Lower leg skin (tissue), 4 donors: ENCODE results near the gene SLC15A3. TPM values are rescaled to one million over a fixed set of nuclear protein-coding genes. Genes with fewer than 3 reads are reported as not detected.
A peak's percentile ranks its signal among the peaks of the same experiment; 100 is the strongest.

Experiments used
- DNase-seq, 2 donors: peaks; one replicate each; pipeline ENCODE4 v3.0.0-alpha.2; 2019; ENCODE audit warnings: low spot score in 2 of 2
- H3K4me3 ChIP-seq: fragments of 200-600 bp; sonication (generic); 2 replicates; pipeline ENCODE4 v1.5.1; 2017; ENCODE audit warnings: mild to moderate bottlenecking, low read depth; ENCODE audit not compliant: poor library complexity, severe bottlenecking
- CTCF ChIP-seq, 3 donors: fragments of 450-650 bp; IDR thresholded peaks; one replicate each; pipeline ENCODE4 v1.5.1; 2016; ENCODE audit warnings: antibody characterized with exemption in 3 of 3, mild to moderate bottlenecking in 3 of 3, moderate library complexity in 2 of 3
- POLR2A ChIP-seq, 2 donors: fragments of 450-650 bp; IDR thresholded peaks; one replicate each; pipeline ENCODE4 v1.6.1; 2016 to 2017; ENCODE audit warnings: antibody characterized with exemption in 2 of 2, mild to moderate bottlenecking in 1 of 2, moderate library complexity in 1 of 2
- WGBS, 2 donors: methylation state at CpG; one replicate each; pipeline ENCODE4 v1.1.5; 2018; 5-methylcytosine and 5-hydroxymethylcytosine counted together
- intact Hi-C: fragments of 100-400 bp; cut with DNase I; formaldehyde crosslinking; loops from one replicate; pipeline ENCODE4 v1.15.0; 2023; ENCODE audit warnings: low total_unique reads
- total RNA-seq, 4 donors: library from RNA; depleted of rRNA; stranded (reverse); fragments of >200 nt; gene quantifications; one replicate each; pipeline ENCODE4 v1.1.0, GENCODE V29; 2016

The SLC15A3 gene
- total RNA-seq, 4 donors from 2014 or later = 4.4 to 7.4 (median 5.4) TPM

- 73 to 86% methylated on average over 12 to 13 of the region's 13 CpGs for WGBS, 2 donors
- TF ChIP-seq POLR2A (IDR thresholded peaks at IDR 0.05) = no peak
- no peak for TF ChIP-seq CTCF (IDR thresholded peaks at IDR 0.05)
- intact Hi-C loops = loop anchor here (5.0 kb wide), 1 partner anchor 69 kb away; no protein-coding TSS in a partner anchor
These were observed 51.1 kb downstream of the SLC15A3 start for GRCh38 chr11:60900673-60901404.

DNA sequence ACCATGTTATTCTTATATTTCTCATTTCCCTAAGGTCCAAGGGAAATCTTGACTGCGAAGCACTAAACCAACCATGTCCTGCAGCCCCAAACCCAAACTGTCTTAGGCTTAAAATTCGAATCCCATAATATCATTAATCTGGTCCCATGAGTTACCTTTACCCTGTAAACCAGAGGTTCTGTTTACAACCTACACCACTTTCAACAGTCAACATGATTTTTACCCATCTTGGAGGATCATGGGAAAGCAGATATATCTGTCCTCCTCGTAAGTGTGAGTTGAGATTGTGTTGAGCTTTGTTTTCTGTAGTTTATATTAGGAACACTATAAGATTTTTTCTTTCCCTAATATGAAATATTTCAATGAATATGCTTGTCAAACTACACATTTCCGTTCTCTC lies 52.0 kb downstream of the SLC15A3 start:
- WGBS, 2 donors = 65 to 80% methylated on average over 4 of the region's 4 CpGs
- no peak for DNase-seq
- intact Hi-C loops = loop anchor here (5.0 kb wide), 1 partner anchor 68 kb away; no protein-coding TSS in a partner anchor
- no peak for TF ChIP-seq CTCF (IDR thresholded peaks at IDR 0.05)
- no peak for TF ChIP-seq POLR2A (IDR thresholded peaks at IDR 0.05)
- no peak overlapping the region for H3K4me3 ChIP-seq

More at GRCh38 chr11:60900673-60901404, 51.1 kb downstream of the SLC15A3 start:
- no peak overlapping the region for H3K4me3 ChIP-seq
- no peak for DNase-seq

- no peak for DNase-seq
These were observed 52.7 kb downstream of the SLC15A3 start for GRCh38 chr11:60899046-60899936.

GRCh38 chr11:60897496-60897895 lies 54.5 kb downstream of the SLC15A3 start:
- TF ChIP-seq CTCF (IDR thresholded peaks at IDR 0.05) (no peak), POLR2A (IDR thresholded peaks at IDR 0.05) (no peak)

More at GRCh38 chr11:60899046-60899936, 52.7 kb downstream of the SLC15A3 start:
- H3K4me3 ChIP-seq = no peak overlapping the region
- TF ChIP-seq CTCF (IDR thresholded peaks at IDR 0.05) = peak in 1 of 3 donors; percentile 74
- TF ChIP-seq POLR2A (IDR thresholded peaks at IDR 0.05) = no peak
- WGBS, 2 donors = 59 to 62% methylated on average over 12 of the region's 12 CpGs
- intact Hi-C loops = no loop called here

GRCh38 chr11:60895687-60896086 lies 56.3 kb downstream of the SLC15A3 start:
- no peak for TF ChIP-seq POLR2A (IDR thresholded peaks at IDR 0.05)
- no peak for TF ChIP-seq CTCF (IDR thresholded peaks at IDR 0.05)
- no peak overlapping the region for H3K4me3 ChIP-seq
- intact Hi-C loops = no loop called here
- no peak for DNase-seq
- 75 to 81% methylated on average over 5 of the region's 5 CpGs for WGBS, 2 donors

More at GRCh38 chr11:60897496-60897895, 54.5 kb downstream of the SLC15A3 start:
- intact Hi-C loops = no loop called here
- 90 to 91% methylated on average over 4 of the region's 4 CpGs for WGBS, 2 donors
- no peak for DNase-seq
- no peak overlapping the region for H3K4me3 ChIP-seq
